ENCODE data around the gene INPP5D.

INPP5D gene

GRCh38 chr2:233023007-233023760 is 37.0 kb upstream of the INPP5D start:
- TF ChIP-seq CTCF (IDR thresholded peaks at IDR 0.05; ENCODE audit: low read depth, low read length): no peak
- DNase-seq (ENCODE audit: extremely low read depth, low read depth): no peak

- DNase-seq (ENCODE audit: extremely low read depth, low read depth): no peak
- TF ChIP-seq CTCF (IDR thresholded peaks at IDR 0.05; ENCODE audit: low read depth, low read length): no peak
These were observed 36.3 kb upstream of the INPP5D start for GRCh38 chr2:233023761-233024410.

- no peak for DNase-seq (ENCODE audit: extremely low read depth, low read depth)
- no peak for TF ChIP-seq CTCF (IDR thresholded peaks at IDR 0.05; ENCODE audit: low read depth, low read length)
These were observed 34.4 kb upstream of the INPP5D start for GRCh38 chr2:233025706-233026105.

- no peak for DNase-seq (ENCODE audit: extremely low read depth, low read depth)
- TF ChIP-seq CTCF (IDR thresholded peaks at IDR 0.05; ENCODE audit: low read depth, low read length): no peak
These were observed 33.8 kb upstream of the INPP5D start for GRCh38 chr2:233026198-233026813.

- no peak for TF ChIP-seq CTCF (IDR thresholded peaks at IDR 0.05; ENCODE audit: low read depth, low read length)
- no peak for DNase-seq (ENCODE audit: extremely low read depth, low read depth)
These were observed 30.8 kb upstream of the INPP5D start for GRCh38 chr2:233029321-233029720.

- TF ChIP-seq CTCF (IDR thresholded peaks at IDR 0.05; ENCODE audit: low read depth, low read length): no peak
- DNase-seq (ENCODE audit: extremely low read depth, low read depth): no peak
These were observed 28.3 kb upstream of the INPP5D start for GRCh38 chr2:233031556-233032500.
